Esophagus muscularis mucosa (tissue), 3 donors: ENCODE data around the gene RGMA.

ENCODE experiments used
- POLR2A ChIP-seq: fragments of 450-650 bp; IDR thresholded peaks from one replicate; pipeline ENCODE4 v1.6.1; 2017; ENCODE audit warnings: antibody characterized with exemption, moderate library complexity, mild to moderate bottlenecking, low read depth
- POLR2AphosphoS5 ChIP-seq, 2 donors: sonication (generic); formaldehyde crosslinking; IDR thresholded peaks; one replicate each; pipeline ENCODE4 v1.6.1; 2017; ENCODE audit warnings: antibody characterized with exemption in 2 of 2
- TF ChIP-seq, protein P1 (sequence below), 3 experiments: fragments of 200-600 bp in 2 of 3; fragments of 450-650 bp in 1 of 3; sonication (generic) in 2 of 3; IDR thresholded peaks; one replicate each; pipeline ENCODE4 v1.5.1; 2017 to 2019; ENCODE audit warnings: antibody characterized with exemption in 3 of 3, mild to moderate bottlenecking in 2 of 3, moderate library complexity in 1 of 3

DNA sequence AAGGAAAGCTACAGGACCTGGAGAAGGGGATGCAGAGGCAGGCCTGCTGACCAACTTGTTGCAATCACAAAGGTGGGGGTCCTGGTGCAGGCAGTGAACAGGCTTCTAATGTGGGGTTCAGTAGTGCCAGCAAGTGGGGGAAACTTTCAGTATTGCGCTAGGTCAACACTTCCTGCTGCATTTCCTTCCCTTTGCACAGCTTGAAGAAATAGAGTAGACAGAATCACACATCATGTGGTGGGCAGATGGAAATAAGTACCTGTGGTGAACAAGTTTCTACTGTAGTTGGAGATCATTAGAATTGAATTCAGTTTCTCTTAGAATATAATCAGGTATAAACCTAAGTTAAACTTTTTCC, 63.4 kb downstream of the RGMA start:
- TF ChIP-seq, protein P1, sequence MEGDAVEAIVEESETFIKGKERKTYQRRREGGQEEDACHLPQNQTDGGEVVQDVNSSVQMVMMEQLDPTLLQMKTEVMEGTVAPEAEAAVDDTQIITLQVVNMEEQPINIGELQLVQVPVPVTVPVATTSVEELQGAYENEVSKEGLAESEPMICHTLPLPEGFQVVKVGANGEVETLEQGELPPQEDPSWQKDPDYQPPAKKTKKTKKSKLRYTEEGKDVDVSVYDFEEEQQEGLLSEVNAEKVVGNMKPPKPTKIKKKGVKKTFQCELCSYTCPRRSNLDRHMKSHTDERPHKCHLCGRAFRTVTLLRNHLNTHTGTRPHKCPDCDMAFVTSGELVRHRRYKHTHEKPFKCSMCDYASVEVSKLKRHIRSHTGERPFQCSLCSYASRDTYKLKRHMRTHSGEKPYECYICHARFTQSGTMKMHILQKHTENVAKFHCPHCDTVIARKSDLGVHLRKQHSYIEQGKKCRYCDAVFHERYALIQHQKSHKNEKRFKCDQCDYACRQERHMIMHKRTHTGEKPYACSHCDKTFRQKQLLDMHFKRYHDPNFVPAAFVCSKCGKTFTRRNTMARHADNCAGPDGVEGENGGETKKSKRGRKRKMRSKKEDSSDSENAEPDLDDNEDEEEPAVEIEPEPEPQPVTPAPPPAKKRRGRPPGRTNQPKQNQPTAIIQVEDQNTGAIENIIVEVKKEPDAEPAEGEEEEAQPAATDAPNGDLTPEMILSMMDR (IDR thresholded peaks at IDR 0.05) = no peak
- TF ChIP-seq POLR2AphosphoS5 (IDR thresholded peaks at IDR 0.05) (no peak), POLR2A (no peak)
